RWPE2 (cell line): ENCODE data around the gene GIMAP5.

Experiments used
- ATAC-seq: fragments of 200-7000 bp; cut with Tn5 transposase; 3 replicates; pipeline ENCODE4 v1.9.1; 2021; ENCODE audit warnings: low read depth
- DNase-seq: peaks from one replicate; pipeline ENCODE4 v3.0.0-alpha.2; 2020; ENCODE audit warnings: low spot score
- H3K27ac ChIP-seq: fragments of 450-650 bp; 2 replicates; pipeline ENCODE4 v1.5.1; 2017; ENCODE audit warnings: mild to moderate bottlenecking; ENCODE audit not compliant: poor library complexity, severe bottlenecking
- H3K27me3 ChIP-seq: fragments of 250-450 bp; sonication (Bioruptor Pico); 2 replicates; pipeline ENCODE4 v1.5.1; 2021; ENCODE audit warnings: mild to moderate bottlenecking, moderate library complexity; ENCODE audit not compliant: insufficient read depth, poor library complexity, severe bottlenecking
- H3K36me3 ChIP-seq: fragments of 250-450 bp; sonication (Bioruptor Pico); 2 replicates; pipeline ENCODE4 v1.5.1; 2020; ENCODE audit warnings: low read depth, mild to moderate bottlenecking, moderate library complexity
- H3K4me1 ChIP-seq: fragments of 250-450 bp; sonication (Bioruptor Pico); 2 replicates; pipeline ENCODE4 v1.5.1; 2021; ENCODE audit warnings: mild to moderate bottlenecking, moderate library complexity; ENCODE audit not compliant: insufficient read depth, poor library complexity, severe bottlenecking
- H3K4me3 ChIP-seq: fragments of 250-450 bp; sonication (Bioruptor Pico); 2 replicates; pipeline ENCODE4 v1.5.1; 2021; ENCODE audit warnings: mild to moderate bottlenecking, moderate library complexity; ENCODE audit not compliant: severe bottlenecking
- H3K9me3 ChIP-seq: fragments of 250-450 bp; sonication (Bioruptor Pico); 2 replicates; pipeline ENCODE4 v1.5.1; 2021; ENCODE audit warnings: mild to moderate bottlenecking, moderate library complexity; ENCODE audit not compliant: severe bottlenecking
- TF ChIP-seq, protein P1 (sequence below): fragments of 450-650 bp; IDR thresholded peaks from one replicate; pipeline ENCODE4 v1.5.1; 2017; ENCODE audit warnings: mild to moderate bottlenecking, moderate library complexity; ENCODE audit not compliant: poor library complexity, severe bottlenecking

The GIMAP5 gene

GRCh38 chr7:150739033-150739432 is 1.8 kb downstream of the GIMAP5 start:
- no peak overlapping the region for H3K4me3 ChIP-seq
- H3K27ac ChIP-seq = peak overlapping the region; percentile 71
- ATAC-seq = peak; percentile 21; the same call in 2 of the 3 replicates
- peaks cover 4% of the 10 kb centered on the region for H3K9me3 ChIP-seq
- no peak for DNase-seq
- H3K4me1 ChIP-seq = peaks cover 13% of the 10 kb centered on the region
- no peaks in the 10 kb centered on the region for H3K27me3 ChIP-seq
- H3K36me3 ChIP-seq = no peaks in the 10 kb centered on the region
- TF ChIP-seq, protein P1, sequence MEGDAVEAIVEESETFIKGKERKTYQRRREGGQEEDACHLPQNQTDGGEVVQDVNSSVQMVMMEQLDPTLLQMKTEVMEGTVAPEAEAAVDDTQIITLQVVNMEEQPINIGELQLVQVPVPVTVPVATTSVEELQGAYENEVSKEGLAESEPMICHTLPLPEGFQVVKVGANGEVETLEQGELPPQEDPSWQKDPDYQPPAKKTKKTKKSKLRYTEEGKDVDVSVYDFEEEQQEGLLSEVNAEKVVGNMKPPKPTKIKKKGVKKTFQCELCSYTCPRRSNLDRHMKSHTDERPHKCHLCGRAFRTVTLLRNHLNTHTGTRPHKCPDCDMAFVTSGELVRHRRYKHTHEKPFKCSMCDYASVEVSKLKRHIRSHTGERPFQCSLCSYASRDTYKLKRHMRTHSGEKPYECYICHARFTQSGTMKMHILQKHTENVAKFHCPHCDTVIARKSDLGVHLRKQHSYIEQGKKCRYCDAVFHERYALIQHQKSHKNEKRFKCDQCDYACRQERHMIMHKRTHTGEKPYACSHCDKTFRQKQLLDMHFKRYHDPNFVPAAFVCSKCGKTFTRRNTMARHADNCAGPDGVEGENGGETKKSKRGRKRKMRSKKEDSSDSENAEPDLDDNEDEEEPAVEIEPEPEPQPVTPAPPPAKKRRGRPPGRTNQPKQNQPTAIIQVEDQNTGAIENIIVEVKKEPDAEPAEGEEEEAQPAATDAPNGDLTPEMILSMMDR = peak; percentile 41

GRCh38 chr7:150740053-150740452 is 2.8 kb downstream of the GIMAP5 start:
- H3K9me3 ChIP-seq = peaks cover 4% of the 10 kb centered on the region
- ATAC-seq = no peak
- H3K4me3 ChIP-seq = no peak overlapping the region
- no peaks in the 10 kb centered on the region for H3K36me3 ChIP-seq
- no peak overlapping the region for H3K27ac ChIP-seq
- H3K4me1 ChIP-seq = peaks cover 13% of the 10 kb centered on the region
- TF ChIP-seq, protein P1 = no peak
- H3K27me3 ChIP-seq = no peaks in the 10 kb centered on the region
- no peak for DNase-seq

DNA sequence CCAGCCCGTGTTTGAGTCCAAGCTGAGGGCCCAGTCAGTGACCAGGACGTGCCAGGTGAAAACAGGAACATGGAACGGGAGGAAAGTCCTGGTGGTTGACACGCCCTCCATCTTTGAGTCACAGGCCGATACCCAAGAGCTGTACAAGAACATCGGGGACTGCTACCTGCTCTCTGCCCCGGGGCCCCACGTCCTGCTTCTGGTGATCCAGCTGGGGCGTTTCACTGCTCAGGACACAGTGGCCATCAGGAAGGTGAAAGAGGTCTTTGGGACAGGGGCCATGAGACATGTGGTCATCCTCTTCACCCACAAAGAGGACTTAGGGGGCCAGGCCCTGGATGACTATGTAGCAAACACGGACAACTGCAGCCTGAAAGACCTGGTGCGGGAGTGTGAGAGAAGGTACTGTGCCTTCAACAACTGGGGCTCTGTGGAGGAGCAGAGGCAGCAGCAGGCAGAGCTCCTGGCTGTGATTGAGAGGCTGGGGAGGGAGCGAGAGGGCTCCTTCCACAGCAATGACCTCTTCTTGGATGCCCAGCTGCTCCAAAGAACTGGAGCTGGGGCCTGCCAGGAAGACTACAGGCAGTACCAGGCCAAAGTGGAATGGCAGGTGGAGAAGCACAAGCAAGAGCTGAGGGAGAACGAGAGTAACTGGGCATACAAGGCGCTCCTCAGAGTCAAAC is 5.2 kb downstream of the GIMAP5 start:
- Histone ChIP-seq H3K27ac (no peak overlapping the region), H3K9me3 (peaks cover 4% of the 10 kb centered on the region), H3K4me3 (no peak overlapping the region), H3K36me3 (no peaks in the 10 kb centered on the region), H3K4me1 (peaks cover 13% of the 10 kb centered on the region), H3K27me3 (no peaks in the 10 kb centered on the region)
- DNase-seq (no peak), ATAC-seq (no peak)
- TF ChIP-seq, protein P1 = no peak

DNA sequence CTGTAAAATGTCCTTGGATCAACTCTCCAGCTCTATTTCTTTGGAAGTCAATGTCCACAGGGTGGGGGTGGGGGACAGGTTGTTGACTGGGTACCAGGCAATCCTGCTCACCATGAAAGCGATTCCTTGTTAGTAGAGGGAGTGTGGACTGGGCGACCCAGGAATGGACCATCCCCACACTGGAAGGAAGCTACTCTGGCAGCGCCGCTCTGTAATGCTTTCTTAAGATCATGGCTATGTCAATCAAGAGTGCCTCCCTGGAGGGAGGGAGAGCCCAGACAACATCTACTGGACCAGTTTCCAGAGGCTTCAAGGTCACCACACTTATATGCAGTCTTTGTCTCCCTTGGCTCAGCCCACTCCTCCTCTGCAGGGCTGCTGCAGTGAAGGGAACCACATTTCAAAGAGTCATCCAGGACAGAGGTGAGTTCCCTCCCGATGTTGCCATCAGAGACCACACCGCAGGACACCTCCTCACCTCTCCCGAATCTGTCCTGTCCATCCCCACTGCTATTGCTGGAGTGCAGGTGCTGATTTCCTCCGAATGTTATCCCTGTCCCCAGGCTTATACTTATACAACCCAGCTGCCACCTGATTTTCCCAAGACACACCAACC is 6.9 kb downstream of the GIMAP5 start:
- no peak overlapping the region for H3K27ac ChIP-seq
- ATAC-seq = no peak
- no peak for DNase-seq
- H3K9me3 ChIP-seq = peaks cover 4% of the 10 kb centered on the region
- H3K4me1 ChIP-seq = peaks cover 5% of the 10 kb centered on the region
- no peaks in the 10 kb centered on the region for H3K36me3 ChIP-seq
- H3K27me3 ChIP-seq = no peaks in the 10 kb centered on the region
- TF ChIP-seq, protein P1 = no peak
- no peak overlapping the region for H3K4me3 ChIP-seq

DNA sequence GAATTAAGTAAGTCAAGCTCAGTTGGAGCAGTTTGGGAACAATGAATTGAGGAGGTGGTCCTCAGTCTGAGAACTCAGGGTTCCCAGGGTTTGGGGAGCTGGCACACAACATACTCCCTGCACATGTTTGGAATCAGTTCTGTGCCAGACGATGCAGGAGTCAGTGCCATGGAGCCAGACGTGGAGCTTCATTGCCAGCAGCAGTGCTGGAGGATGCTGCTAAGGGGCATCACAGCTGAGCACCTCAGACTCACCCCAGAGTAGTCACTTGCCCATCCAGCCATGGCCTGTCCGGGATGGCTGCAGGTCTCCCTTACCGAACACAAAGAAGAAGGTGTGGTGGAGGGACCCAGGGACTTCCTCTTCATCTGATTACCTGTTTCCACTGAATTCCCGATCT is 7.9 kb downstream of the GIMAP5 start:
- Histone ChIP-seq H3K4me1 (no peaks in the 10 kb centered on the region), H3K27me3 (peaks cover 5% of the 10 kb centered on the region), H3K4me3 (no peak overlapping the region), H3K36me3 (no peaks in the 10 kb centered on the region), H3K27ac (no peak overlapping the region), H3K9me3 (peaks cover 4% of the 10 kb centered on the region)
- no peak for DNase-seq
- TF ChIP-seq, protein P1 = no peak
- ATAC-seq = no peak
